Hematopoietic multipotent progenitor cell (in vitro differentiated cells): ENCODE measurements around the gene FGF3. TPM values are rescaled to one million over a fixed set of nuclear protein-coding genes. Genes with fewer than 3 reads are reported as not detected.

Source experiments
- DNase-seq, 3 donors: peaks; one replicate each; pipeline ENCODE4 v3.0.0-alpha.2; 2011 to 2015; ENCODE audit warnings: low read depth in 2 of 3, low spot score in 2 of 3
- total RNA-seq: library from RNA; depleted of rRNA; stranded (reverse); fragments of >200 nt; gene quantifications from one replicate; pipeline ENCODE4 v1.2.3, GENCODE V29; 2012

The FGF3 gene
- total RNA-seq, 1 donor, result not detected

- no peak for DNase-seq
Observed at GRCh38 chr11:69848201-69848600, 29.0 kb upstream of the FGF3 start.

- no peak for DNase-seq
Observed at GRCh38 chr11:69844396-69844795, 25.2 kb upstream of the FGF3 start.

- DNase-seq, result no peak
Observed at GRCh38 chr11:69843529-69843921, 24.3 kb upstream of the FGF3 start.

- no peak for DNase-seq
Observed at GRCh38 chr11:69842746-69843528, 23.7 kb upstream of the FGF3 start.

- DNase-seq, result no peak
Observed at GRCh38 chr11:69841859-69842698, 22.9 kb upstream of the FGF3 start.

GRCh38 chr11:69841170-69841858 lies 22.1 kb upstream of the FGF3 start:
- no peak for DNase-seq

- no peak for DNase-seq
Observed at GRCh38 chr11:69840371-69841169, 21.4 kb upstream of the FGF3 start.

GRCh38 chr11:69839516-69839915 lies 20.3 kb upstream of the FGF3 start:
- DNase-seq, result no peak

- DNase-seq, result no peak
Observed at GRCh38 chr11:69837791-69838190, 18.6 kb upstream of the FGF3 start.

GRCh38 chr11:69836401-69836800 lies 17.2 kb upstream of the FGF3 start:
- no peak for DNase-seq

- peak in 2 of 3 donors; percentile 15 to 26 for DNase-seq
Observed at GRCh38 chr11:69834811-69835800, 15.9 kb upstream of the FGF3 start.

- no peak for DNase-seq
Observed at GRCh38 chr11:69834251-69834650, 15.0 kb upstream of the FGF3 start.

- DNase-seq, result no peak
Observed at GRCh38 chr11:69832561-69833413, 13.6 kb upstream of the FGF3 start.

- DNase-seq, result no peak
Observed at GRCh38 chr11:69831985-69832384, 12.8 kb upstream of the FGF3 start.

GRCh38 chr11:69830086-69830485 lies 10.9 kb upstream of the FGF3 start:
- no peak for DNase-seq

- no peak for DNase-seq
Observed at GRCh38 chr11:69828971-69829344, 9.7 kb upstream of the FGF3 start.

- DNase-seq, result no peak
Observed at GRCh38 chr11:69828276-69828970, 9.2 kb upstream of the FGF3 start.

GRCh38 chr11:69826773-69827172 lies 7.6 kb upstream of the FGF3 start:
- no peak for DNase-seq
